Naive thymus-derived CD4-positive, alpha-beta T cell (primary cell): ENCODE data around the gene MST1. TPM values are rescaled to one million over a fixed set of nuclear protein-coding genes. Genes with fewer than 3 reads are reported as not detected.

Experiments
- ATAC-seq: fragments of 150-1000 bp; cut with Tn5 transposase; 2 replicates; pipeline ENCODE4 v1.10.0; 2021; ENCODE audit warnings: mild to moderate bottlenecking, moderate library complexity
- CTCF ChIA-PET: fragments of 350-600 bp; sonication (Branson Sonifier 250); formaldehyde crosslinking; loops from one replicate; lab custom pipeline; 2021; ENCODE audit warnings: antibody characterized with exemption; lab: Charles Lee
- POLR2A ChIA-PET: fragments of 350-600 bp; sonication (Branson Sonifier 250); formaldehyde crosslinking; loops from one replicate; lab custom pipeline; 2021; ENCODE audit warnings: antibody characterized with exemption, inconsistent platforms; lab: Charles Lee
- DNase-seq, 9 donors: peaks; one replicate each; pipeline versions ENCODE4 v3.0.0 to v3.0.0-alpha.2; 2020 to 2022; ENCODE audit warnings: mixed read lengths in 1 of 9
- H3K27ac ChIP-seq: one replicate; pipeline ENCODE4 v1.7.0; 2013; ENCODE audit warnings: mild to moderate bottlenecking, low read depth, low read length, moderate library complexity
- H3K27me3 ChIP-seq, 2 donors: one replicate each; pipeline ENCODE4 v1.7.0; 2013; ENCODE audit warnings: low read length in 2 of 2, mild to moderate bottlenecking in 2 of 2, moderate library complexity in 2 of 2; ENCODE audit not compliant: control insufficient read depth in 2 of 2, insufficient read depth in 2 of 2
- H3K36me3 ChIP-seq, 3 experiments: 1 replicate in 2 of 3; 2 replicates in 1 of 3; pipeline ENCODE4 v1.7.0; 2013; ENCODE audit warnings: low read length in 3 of 3, mild to moderate bottlenecking in 3 of 3, moderate library complexity in 1 of 3; ENCODE audit not compliant: insufficient read depth in 3 of 3, control insufficient read depth in 2 of 3
- H3K4me1 ChIP-seq, 2 donors: one replicate each; pipeline ENCODE4 v1.7.0; 2013; ENCODE audit warnings: low read length in 2 of 2, mild to moderate bottlenecking in 2 of 2, moderate library complexity in 1 of 2; ENCODE audit not compliant: control insufficient read depth in 2 of 2, insufficient read depth in 2 of 2
- H3K4me3 ChIP-seq: 2 replicates; pipeline ENCODE4 v1.7.0; 2013; ENCODE audit warnings: mild to moderate bottlenecking, low read length
- H3K9me3 ChIP-seq, 3 experiments: 1 replicate in 2 of 3; 2 replicates in 1 of 3; pipeline ENCODE4 v1.7.0; 2013; ENCODE audit warnings: low read length in 3 of 3; ENCODE audit not compliant: control insufficient read depth in 2 of 3
- H3K27ac Mint-ChIP-seq, 9 donors: one replicate each; pipeline ENCODE4 v1.8.0; 2020 to 2022; ENCODE audit warnings: mixed read lengths in 9 of 9, mild to moderate bottlenecking in 8 of 9, moderate library complexity in 5 of 9, inconsistent platforms in 2 of 9
- H3K27me3 Mint-ChIP-seq, 5 donors: one replicate each; pipeline ENCODE4 v1.8.0; 2021 to 2022; ENCODE audit warnings: mixed read lengths in 5 of 5, mild to moderate bottlenecking in 1 of 5
- H3K36me3 Mint-ChIP-seq, 5 donors: one replicate each; pipeline ENCODE4 v1.8.0; 2020 to 2022; ENCODE audit warnings: mixed read lengths in 5 of 5, mild to moderate bottlenecking in 3 of 5, inconsistent platforms in 1 of 5
- H3K4me1 Mint-ChIP-seq, 7 donors: one replicate each; pipeline ENCODE4 v1.8.0; 2020 to 2022; ENCODE audit warnings: mixed read lengths in 7 of 7, mild to moderate bottlenecking in 3 of 7, inconsistent platforms in 1 of 7
- H3K4me3 Mint-ChIP-seq, 10 donors: one replicate each; pipeline ENCODE4 v1.8.0; 2020 to 2022; ENCODE audit warnings: mild to moderate bottlenecking in 10 of 10, mixed read lengths in 10 of 10, moderate library complexity in 6 of 10, inconsistent platforms in 2 of 10
- H3K9me3 Mint-ChIP-seq, 11 donors: one replicate each; pipeline ENCODE4 v1.8.0; 2020 to 2022; ENCODE audit warnings: mixed read lengths in 11 of 11, mild to moderate bottlenecking in 4 of 11, inconsistent platforms in 1 of 11, moderate library complexity in 1 of 11
- intact Hi-C, 2 donors: fragments of 100-400 bp; cut with micrococcal nuclease; formaldehyde crosslinking; loops; one replicate each; pipeline ENCODE4 v1.15.1; 2023
- polyA plus RNA-seq, 2 donors: library from polyadenylated mRNA; unstranded; fragments of 300-500 nt; fragmentation: Illumina TruSeq; gene quantifications; one replicate each; pipeline ENCODE4 v1.2.3, GENCODE V29; 2021
- total RNA-seq, 6 experiments: library from RNA in 5 of 6; stranded (reverse) in 5 of 6; gene quantifications; 1 replicate in 5 of 6; 2 replicates in 1 of 6; pipeline ENCODE4 v1.2.3 and lab custom pipeline; 2021 to 2026

Gene MST1
- total and polyA plus RNA-seq, 7 experiments from 2014 or later = 0.90 to 12.8 (median 9.6) TPM

DNA sequence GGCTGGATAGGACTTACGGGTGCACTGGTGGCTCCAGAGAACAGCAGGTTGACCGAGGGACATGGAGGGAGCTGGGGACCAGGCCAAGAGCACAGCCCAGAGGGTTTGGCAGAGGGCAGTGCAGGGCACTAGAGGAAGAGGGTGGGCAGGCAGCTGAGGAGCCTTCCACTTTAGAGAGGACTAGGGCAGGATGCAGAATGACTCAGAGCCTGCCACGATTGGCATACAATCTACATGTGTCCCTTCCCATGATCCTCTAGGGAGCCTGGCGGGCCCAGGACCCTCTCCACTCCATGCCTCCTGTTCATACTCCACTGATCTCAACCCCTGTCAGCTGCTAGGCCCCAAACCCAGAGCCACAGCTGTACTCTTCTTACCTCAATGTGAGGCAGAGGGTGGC is 29.5 kb downstream of the MST1 start:
- Histone ChIP-seq H3K4me3 (no peak overlapping the region), H3K36me3 (no peaks in the 10 kb centered on the region), H3K27ac (no peak overlapping the region), H3K27me3 (no peaks in the 10 kb centered on the region), H3K9me3 (no peaks in the 10 kb centered on the region), H3K4me1 (no peaks in the 10 kb centered on the region)
- POLR2A ChIA-PET = interaction anchor here (0.6 kb wide), 1 partner anchor 304 kb away, joined by 3 read pairs; no protein-coding TSS in a partner anchor
- H3K4me1 Mint-ChIP-seq = no peaks in the 10 kb centered on the region
- CTCF ChIA-PET = interaction anchor here (0.5 to 1.2 kb wide), 2 partner anchors 74 to 120 kb away, joined by 3 read pairs; no protein-coding TSS in a partner anchor
- H3K36me3 Mint-ChIP-seq = no peaks in the 10 kb centered on the region
- no peaks in the 10 kb centered on the region for H3K9me3 Mint-ChIP-seq
- DNase-seq = no peak
- no peak overlapping the region for H3K4me3 Mint-ChIP-seq
- H3K27me3 Mint-ChIP-seq = peaks cover 0 to 14% (median 0%) of the 10 kb centered on the region in 5 donors
- intact Hi-C loops = no loop called here
- ATAC-seq = no peak
- no peak overlapping the region for H3K27ac Mint-ChIP-seq

- Histone ChIP-seq H3K9me3 (no peaks in the 10 kb centered on the region), H3K27me3 (no peaks in the 10 kb centered on the region), H3K36me3 (no peaks in the 10 kb centered on the region), H3K4me3 (no peak overlapping the region), H3K4me1 (no peaks in the 10 kb centered on the region), H3K27ac (no peak overlapping the region)
- H3K27ac Mint-ChIP-seq = no peak overlapping the region
- ATAC-seq (no peak), DNase-seq (no peak)
- POLR2A ChIA-PET = no interaction called here
- H3K9me3 Mint-ChIP-seq = no peaks in the 10 kb centered on the region
- peaks cover 0 to 14% (median 0%) of the 10 kb centered on the region in 5 donors for H3K27me3 Mint-ChIP-seq
- H3K4me1 Mint-ChIP-seq = no peaks in the 10 kb centered on the region
- CTCF ChIA-PET = no interaction called here
- intact Hi-C loops = no loop called here
- H3K4me3 Mint-ChIP-seq = no peak overlapping the region
- no peaks in the 10 kb centered on the region for H3K36me3 Mint-ChIP-seq
These were observed 30.6 kb downstream of the MST1 start for GRCh38 chr3:49658711-49659110.

DNA sequence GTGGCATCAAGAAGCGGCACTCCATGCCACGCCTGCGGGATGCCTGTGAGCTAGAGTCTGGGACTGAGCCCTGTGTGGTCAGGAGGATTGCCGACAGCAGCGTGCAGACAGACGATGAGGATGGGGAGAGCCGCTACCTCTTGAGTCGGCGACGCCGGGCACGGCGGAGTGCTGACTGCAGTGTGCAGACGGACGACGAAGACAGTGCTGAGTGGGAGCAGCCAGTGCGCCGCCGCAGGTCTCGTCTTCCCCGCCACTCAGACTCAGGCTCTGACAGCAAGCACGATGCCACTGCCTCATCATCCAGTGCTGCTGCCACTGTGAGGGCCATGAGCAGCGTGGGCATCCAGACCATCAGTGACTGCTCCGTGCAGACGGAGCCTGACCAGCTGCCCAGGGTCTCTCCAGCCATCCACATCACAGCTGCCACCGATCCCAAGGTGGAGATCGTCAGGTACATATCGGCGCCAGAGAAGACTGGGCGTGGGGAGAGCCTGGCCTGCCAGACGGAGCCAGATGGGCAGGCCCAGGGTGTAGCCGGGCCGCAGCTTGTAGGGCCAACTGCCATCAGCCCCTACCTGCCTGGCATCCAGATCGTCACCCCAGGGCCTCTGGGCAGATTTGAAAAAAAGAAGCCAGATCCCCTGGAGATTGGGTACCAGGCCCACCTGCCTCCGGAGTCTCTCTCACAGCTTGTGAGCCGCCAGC is 31.9 kb downstream of the MST1 start:
- peaks cover 0 to 14% (median 0%) of the 10 kb centered on the region in 5 donors for H3K27me3 Mint-ChIP-seq
- H3K27ac Mint-ChIP-seq = no peak overlapping the region
- no peak overlapping the region for H3K4me3 Mint-ChIP-seq
- H3K9me3 Mint-ChIP-seq = no peaks in the 10 kb centered on the region
- intact Hi-C loops = no loop called here
- no peaks in the 10 kb centered on the region for H3K36me3 Mint-ChIP-seq
- ChIA-PET POLR2A (no interaction called here), CTCF (interaction anchor here (0.6 kb wide), 1 partner anchor 129 kb away, joined by 3 read pairs; no protein-coding TSS in a partner anchor)
- Histone ChIP-seq H3K4me1 (no peaks in the 10 kb centered on the region), H3K27me3 (no peaks in the 10 kb centered on the region), H3K36me3 (no peaks in the 10 kb centered on the region), H3K4me3 (no peak overlapping the region), H3K27ac (no peak overlapping the region), H3K9me3 (no peaks in the 10 kb centered on the region)
- DNase-seq (no peak), ATAC-seq (no peak)
- H3K4me1 Mint-ChIP-seq = no peaks in the 10 kb centered on the region

DNA sequence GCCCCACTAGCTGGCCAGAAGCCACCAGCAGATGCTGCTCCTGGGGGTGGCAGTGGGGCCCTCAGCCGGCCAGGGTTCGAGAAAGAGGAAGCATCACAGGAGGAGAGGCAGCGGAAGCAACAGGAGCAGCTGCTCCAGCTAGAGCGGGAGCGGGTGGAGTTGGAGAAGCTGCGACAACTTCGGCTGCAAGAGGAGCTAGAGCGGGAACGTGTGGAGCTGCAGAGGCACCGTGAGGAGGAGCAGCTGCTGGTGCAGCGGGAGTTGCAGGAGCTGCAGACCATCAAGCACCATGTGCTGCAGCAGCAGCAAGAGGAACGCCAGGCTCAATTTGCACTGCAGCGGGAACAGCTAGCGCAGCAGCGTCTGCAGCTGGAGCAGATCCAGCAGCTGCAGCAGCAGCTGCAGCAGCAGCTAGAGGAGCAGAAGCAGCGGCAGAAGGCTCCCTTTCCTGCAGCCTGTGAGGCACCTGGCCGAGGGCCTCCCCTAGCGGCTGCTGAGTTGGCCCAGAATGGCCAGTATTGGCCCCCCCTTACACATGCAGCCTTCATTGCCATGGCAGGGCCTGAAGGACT is 32.6 kb downstream of the MST1 start:
- ChIA-PET POLR2A (no interaction called here), CTCF (interaction anchor here (0.6 kb wide), 1 partner anchor 129 kb away, joined by 3 read pairs; no protein-coding TSS in a partner anchor)
- peaks cover 0 to 2% (median 0%) of the 10 kb centered on the region in 7 donors for H3K4me1 Mint-ChIP-seq
- H3K9me3 ChIP-seq = no peaks in the 10 kb centered on the region
- no peaks in the 10 kb centered on the region for H3K36me3 Mint-ChIP-seq
- DNase-seq (no peak), ATAC-seq (no peak)
- H3K27ac Mint-ChIP-seq = no peak overlapping the region
- peaks cover 0 to 14% (median 0%) of the 10 kb centered on the region in 5 donors for H3K27me3 Mint-ChIP-seq
- no peak overlapping the region for H3K27ac ChIP-seq
- H3K36me3 ChIP-seq = no peaks in the 10 kb centered on the region
- no peak overlapping the region for H3K4me3 Mint-ChIP-seq
- H3K9me3 Mint-ChIP-seq = no peaks in the 10 kb centered on the region
- no peak overlapping the region for H3K4me3 ChIP-seq
- intact Hi-C loops = no loop called here
- H3K27me3 ChIP-seq = no peaks in the 10 kb centered on the region
- H3K4me1 ChIP-seq = no peaks in the 10 kb centered on the region

GRCh38 chr3:49655731-49656285 is 33.5 kb downstream of the MST1 start:
- Histone ChIP-seq H3K4me1 (no peaks in the 10 kb centered on the region), H3K27ac (no peak overlapping the region), H3K4me3 (no peak overlapping the region), H3K36me3 (no peaks in the 10 kb centered on the region), H3K27me3 (no peaks in the 10 kb centered on the region), H3K9me3 (no peaks in the 10 kb centered on the region)
- intact Hi-C loops = no loop called here
- H3K4me3 Mint-ChIP-seq = no peak overlapping the region
- ChIA-PET CTCF (no interaction called here), POLR2A (no interaction called here)
- H3K4me1 Mint-ChIP-seq = peaks cover 0 to 2% (median 0%) of the 10 kb centered on the region in 7 donors
- H3K27me3 Mint-ChIP-seq = peaks cover 0 to 14% (median 0%) of the 10 kb centered on the region in 5 donors
- no peak overlapping the region for H3K27ac Mint-ChIP-seq
- H3K9me3 Mint-ChIP-seq = no peaks in the 10 kb centered on the region
- ATAC-seq (peak; percentile 13), DNase-seq (no peak)
- H3K36me3 Mint-ChIP-seq = no peaks in the 10 kb centered on the region

DNA sequence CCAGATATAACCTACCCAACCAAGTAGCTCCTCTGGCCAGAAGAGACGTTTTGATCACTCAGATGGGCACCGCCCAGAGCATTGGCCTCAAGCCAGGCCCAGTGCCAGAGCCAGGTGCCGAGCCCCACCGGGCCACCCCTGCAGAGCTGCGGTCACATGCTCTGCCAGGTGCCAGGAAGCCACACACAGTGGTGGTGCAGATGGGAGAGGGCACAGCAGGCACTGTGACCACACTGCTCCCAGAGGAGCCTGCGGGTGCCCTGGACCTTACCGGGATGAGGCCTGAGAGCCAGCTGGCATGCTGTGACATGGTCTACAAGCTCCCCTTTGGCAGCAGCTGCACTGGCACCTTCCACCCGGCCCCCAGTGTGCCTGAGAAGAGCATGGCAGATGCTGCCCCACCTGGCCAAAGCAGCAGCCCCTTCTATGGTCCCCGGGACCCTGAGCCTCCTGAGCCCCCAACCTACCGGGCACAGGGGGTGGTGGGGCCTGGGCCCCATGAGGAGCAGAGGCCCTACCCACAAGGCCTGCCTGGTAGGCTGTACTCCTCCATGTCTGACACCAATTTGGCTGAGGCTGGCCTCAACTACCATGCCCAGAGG is 34.2 kb downstream of the MST1 start:
- Mint-ChIP-seq H3K9me3 (no peaks in the 10 kb centered on the region), H3K4me1 (peaks cover 0 to 2% (median 0%) of the 10 kb centered on the region in 7 donors), H3K36me3 (no peaks in the 10 kb centered on the region), H3K4me3 (no peak overlapping the region), H3K27ac (no peak overlapping the region), H3K27me3 (peaks cover 0 to 14% (median 0%) of the 10 kb centered on the region in 5 donors)
- DNase-seq = no peak
- Histone ChIP-seq H3K27me3 (no peaks in the 10 kb centered on the region), H3K4me3 (no peak overlapping the region), H3K9me3 (no peaks in the 10 kb centered on the region), H3K4me1 (no peaks in the 10 kb centered on the region), H3K36me3 (no peaks in the 10 kb centered on the region), H3K27ac (no peak overlapping the region)
- ChIA-PET POLR2A (no interaction called here), CTCF (no interaction called here)
- no peak for ATAC-seq
- intact Hi-C loops = no loop called here
